ENCODE results near the gene ADPRHL1.

Gene ADPRHL1

DNA sequence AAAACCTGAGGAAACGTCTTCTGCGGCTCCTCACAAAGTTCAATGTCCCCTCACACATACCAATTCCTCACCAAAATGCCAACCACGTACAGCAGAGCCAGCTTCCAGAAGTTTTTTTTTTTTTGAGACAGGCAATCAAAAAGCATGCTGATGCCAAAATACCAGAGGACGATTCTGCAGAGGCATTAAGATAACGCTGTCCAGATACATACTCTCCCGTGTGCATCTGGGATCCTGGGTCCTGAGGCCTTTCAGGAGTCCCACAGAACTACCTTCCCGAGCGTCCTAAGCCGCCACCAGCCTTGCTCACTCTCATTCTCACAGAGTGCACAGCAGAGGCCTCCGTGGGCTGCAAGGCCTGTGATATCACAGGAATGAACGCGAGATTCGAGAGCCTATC, 32.3 kb upstream of the ADPRHL1 start:
- no peak overlapping the region for H3K9ac ChIP-seq (ENCODE audit: low read length)
- TF ChIP-seq EZH2phosphoT487 (IDR thresholded peaks at IDR 0.05; ENCODE audit: low read depth): no peak
- peaks cover 88% of the 10 kb centered on the region for H3K79me2 ChIP-seq (ENCODE audit: low read length)
- peaks cover 15% of the 10 kb centered on the region for H3K4me1 ChIP-seq (ENCODE audit: low read length)
- no peak overlapping the region for H2AFZ ChIP-seq (ENCODE audit: low read depth, low read length)
- no peak overlapping the region for H3K4me3 ChIP-seq (ENCODE audit: low read length)
- H3K27ac ChIP-seq (ENCODE audit: low read length): no peak overlapping the region
- H3K4me2 ChIP-seq (ENCODE audit: low read length): no peak overlapping the region
- peaks cover 60% of the 10 kb centered on the region for H4K20me1 ChIP-seq (ENCODE audit: insufficient read depth, low read length)
- H3K27me3 ChIP-seq (ENCODE audit: low read depth, low read length): no peaks in the 10 kb centered on the region
- H3K36me3 ChIP-seq (replicated peaks; ENCODE audit: low read depth, low read length): peaks cover 16% of the 10 kb centered on the region
- no peaks in the 10 kb centered on the region for H3K9me3 ChIP-seq (ENCODE audit: insufficient read depth, low read length)

DNA sequence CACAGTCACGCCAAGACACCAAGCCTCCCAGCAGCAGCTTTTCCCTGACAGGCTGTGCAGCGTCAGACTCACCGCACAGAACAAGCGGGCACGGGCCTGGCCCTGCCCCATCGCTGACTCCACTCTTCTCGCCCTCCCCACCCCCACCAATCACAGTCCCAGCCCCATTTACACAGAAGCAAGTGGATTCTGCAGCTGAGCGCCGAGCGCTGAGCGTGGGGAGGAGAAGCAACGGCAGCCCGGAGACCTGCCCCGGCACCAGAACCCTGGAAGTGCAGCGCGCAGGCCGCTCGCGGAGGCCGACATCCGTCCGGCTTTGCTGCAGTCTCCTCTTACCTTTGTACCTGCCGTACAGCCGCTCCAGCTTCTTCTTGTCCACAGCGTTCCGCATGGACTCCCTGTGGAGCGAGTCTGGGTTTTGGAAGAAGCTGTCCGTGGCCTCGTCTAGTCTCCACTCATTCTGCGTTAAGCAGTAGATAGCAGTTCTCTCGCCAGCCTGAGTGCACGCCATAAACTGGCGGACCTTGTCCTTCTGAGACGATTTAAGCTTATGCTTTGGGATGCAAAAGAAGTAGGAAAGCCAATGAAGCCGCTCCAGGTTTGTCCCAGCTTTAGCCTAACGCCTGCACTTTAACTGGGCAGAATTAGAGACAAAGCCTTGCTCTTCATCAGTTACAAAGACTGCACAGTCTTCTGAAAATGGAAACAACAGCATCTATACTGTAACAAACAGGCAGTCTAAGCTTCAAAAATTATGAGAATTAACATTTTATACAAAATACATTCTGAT, 30.4 kb upstream of the ADPRHL1 start:
- no peak overlapping the region for H2AFZ ChIP-seq (ENCODE audit: low read depth, low read length)
- H3K9me3 ChIP-seq (ENCODE audit: insufficient read depth, low read length): no peaks in the 10 kb centered on the region
- no peaks in the 10 kb centered on the region for H3K27me3 ChIP-seq (ENCODE audit: low read depth, low read length)
- TF ChIP-seq, protein P1, sequence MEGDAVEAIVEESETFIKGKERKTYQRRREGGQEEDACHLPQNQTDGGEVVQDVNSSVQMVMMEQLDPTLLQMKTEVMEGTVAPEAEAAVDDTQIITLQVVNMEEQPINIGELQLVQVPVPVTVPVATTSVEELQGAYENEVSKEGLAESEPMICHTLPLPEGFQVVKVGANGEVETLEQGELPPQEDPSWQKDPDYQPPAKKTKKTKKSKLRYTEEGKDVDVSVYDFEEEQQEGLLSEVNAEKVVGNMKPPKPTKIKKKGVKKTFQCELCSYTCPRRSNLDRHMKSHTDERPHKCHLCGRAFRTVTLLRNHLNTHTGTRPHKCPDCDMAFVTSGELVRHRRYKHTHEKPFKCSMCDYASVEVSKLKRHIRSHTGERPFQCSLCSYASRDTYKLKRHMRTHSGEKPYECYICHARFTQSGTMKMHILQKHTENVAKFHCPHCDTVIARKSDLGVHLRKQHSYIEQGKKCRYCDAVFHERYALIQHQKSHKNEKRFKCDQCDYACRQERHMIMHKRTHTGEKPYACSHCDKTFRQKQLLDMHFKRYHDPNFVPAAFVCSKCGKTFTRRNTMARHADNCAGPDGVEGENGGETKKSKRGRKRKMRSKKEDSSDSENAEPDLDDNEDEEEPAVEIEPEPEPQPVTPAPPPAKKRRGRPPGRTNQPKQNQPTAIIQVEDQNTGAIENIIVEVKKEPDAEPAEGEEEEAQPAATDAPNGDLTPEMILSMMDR (IDR thresholded peaks at IDR 0.05; ENCODE audit: low read depth, low read length): no peak
- no peak for TF ChIP-seq EZH2phosphoT487 (IDR thresholded peaks at IDR 0.05; ENCODE audit: low read depth)
- peaks cover 31% of the 10 kb centered on the region for H3K36me3 ChIP-seq (replicated peaks; ENCODE audit: low read depth, low read length)
- no peak overlapping the region for H3K4me3 ChIP-seq (ENCODE audit: low read length)
- no peak overlapping the region for H3K9ac ChIP-seq (ENCODE audit: low read length)
- peaks cover 5% of the 10 kb centered on the region for H3K4me1 ChIP-seq (ENCODE audit: low read length)
- H3K4me2 ChIP-seq (ENCODE audit: low read length): no peak overlapping the region
- H4K20me1 ChIP-seq (ENCODE audit: insufficient read depth, low read length): peaks cover 48% of the 10 kb centered on the region
- H3K79me2 ChIP-seq (ENCODE audit: low read length): peaks cover 72% of the 10 kb centered on the region
- H3K27ac ChIP-seq (ENCODE audit: low read length): no peak overlapping the region

DNA sequence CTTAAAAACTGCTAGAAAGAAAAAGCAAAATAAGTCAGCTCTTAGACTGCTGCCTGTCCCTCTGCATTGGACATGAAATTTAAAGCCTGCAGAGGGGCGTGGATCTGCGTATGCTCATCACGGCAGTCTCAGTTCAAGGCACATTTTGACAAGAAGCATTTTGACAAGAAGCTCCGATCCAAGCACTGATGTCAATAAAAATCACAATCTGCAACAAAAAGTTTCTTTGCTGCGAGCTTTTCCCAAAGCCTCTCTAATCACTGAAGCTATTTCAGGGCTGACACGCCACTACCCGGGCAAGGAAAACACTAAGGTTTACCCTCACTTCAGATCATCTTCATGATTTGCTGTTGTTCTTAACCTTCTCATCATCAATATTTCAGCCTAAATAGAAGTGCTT, 29.8 kb upstream of the ADPRHL1 start:
- no peak overlapping the region for H3K4me2 ChIP-seq (ENCODE audit: low read length)
- H3K27ac ChIP-seq (ENCODE audit: low read length): no peak overlapping the region
- H3K9me3 ChIP-seq (ENCODE audit: insufficient read depth, low read length): no peaks in the 10 kb centered on the region
- no peak overlapping the region for H3K9ac ChIP-seq (ENCODE audit: low read length)
- H4K20me1 ChIP-seq (ENCODE audit: insufficient read depth, low read length): peaks cover 42% of the 10 kb centered on the region
- no peaks in the 10 kb centered on the region for H3K4me1 ChIP-seq (ENCODE audit: low read length)
- no peak overlapping the region for H2AFZ ChIP-seq (ENCODE audit: low read depth, low read length)
- no peaks in the 10 kb centered on the region for H3K27me3 ChIP-seq (ENCODE audit: low read depth, low read length)
- TF ChIP-seq, protein P1 (IDR thresholded peaks at IDR 0.05; ENCODE audit: low read depth, low read length): no peak
- TF ChIP-seq EZH2phosphoT487 (IDR thresholded peaks at IDR 0.05; ENCODE audit: low read depth): no peak
- peaks cover 32% of the 10 kb centered on the region for H3K36me3 ChIP-seq (replicated peaks; ENCODE audit: low read depth, low read length)
- peaks cover 66% of the 10 kb centered on the region for H3K79me2 ChIP-seq (ENCODE audit: low read length)
- H3K4me3 ChIP-seq (ENCODE audit: low read length): no peak overlapping the region

DNA sequence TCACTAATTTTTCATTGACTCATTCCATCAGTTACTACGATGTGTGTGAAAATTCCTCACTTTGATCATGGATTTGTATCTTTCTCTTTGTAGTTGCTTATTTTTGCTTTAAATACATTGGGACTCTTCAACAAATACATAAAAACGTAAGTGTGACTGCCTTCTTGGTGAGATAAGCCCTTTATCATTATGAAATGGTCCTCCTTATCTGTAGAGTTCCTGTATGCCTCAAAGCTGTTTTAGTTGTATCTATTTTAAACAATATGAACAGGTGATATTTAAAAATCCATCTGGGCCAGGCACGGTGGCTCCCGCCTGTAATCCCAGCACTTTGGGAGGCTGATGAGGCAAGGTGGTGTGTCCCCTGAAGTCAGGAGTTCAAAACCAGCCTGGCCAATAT, 25.9 kb upstream of the ADPRHL1 start:
- no peak overlapping the region for H3K27ac ChIP-seq (ENCODE audit: low read length)
- H3K9me3 ChIP-seq (ENCODE audit: insufficient read depth, low read length): no peaks in the 10 kb centered on the region
- no peaks in the 10 kb centered on the region for H3K27me3 ChIP-seq (ENCODE audit: low read depth, low read length)
- H3K36me3 ChIP-seq (replicated peaks; ENCODE audit: low read depth, low read length): peaks cover 63% of the 10 kb centered on the region
- peaks cover 28% of the 10 kb centered on the region for H3K79me2 ChIP-seq (ENCODE audit: low read length)
- H3K4me2 ChIP-seq (ENCODE audit: low read length): no peak overlapping the region
- H2AFZ ChIP-seq (ENCODE audit: low read depth, low read length): no peak overlapping the region
- H3K9ac ChIP-seq (ENCODE audit: low read length): no peak overlapping the region
- no peak for TF ChIP-seq EZH2phosphoT487 (IDR thresholded peaks at IDR 0.05; ENCODE audit: low read depth)
- TF ChIP-seq, protein P1 (IDR thresholded peaks at IDR 0.05; ENCODE audit: low read depth, low read length): no peak
- H4K20me1 ChIP-seq (ENCODE audit: insufficient read depth, low read length): peaks cover 14% of the 10 kb centered on the region; the same call in 1 of the 2 replicates
- H3K4me1 ChIP-seq (ENCODE audit: low read length): no peaks in the 10 kb centered on the region
- H3K4me3 ChIP-seq (ENCODE audit: low read length): no peak overlapping the region
